Gastroesophageal sphincter (tissue), 4 donors: ENCODE results near the gene TIGD2. TPM values are rescaled to one million over a fixed set of nuclear protein-coding genes. Genes with fewer than 3 reads are reported as not detected.

Source experiments
- ATAC-seq: fragments of 150-250 bp; one replicate; pipeline ENCODE4 v1.9.1; 2016; ENCODE audit warnings: mild to moderate bottlenecking, moderate library complexity
- H3K27ac ChIP-seq, 4 donors: fragments of 200-600 bp; sonication (generic) in 3 of 4; 1 replicate in 3 of 4; 2 replicates in 1 of 4; pipeline ENCODE4 v1.5.1; 2016 to 2019
- H3K27me3 ChIP-seq: fragments of 200-600 bp; sonication (generic); one replicate; pipeline ENCODE4 v1.5.1; 2019
- H3K36me3 ChIP-seq, 2 donors: fragments of 200-600 bp; sonication (generic); one replicate each; pipeline ENCODE4 v1.5.1; 2019; ENCODE audit warnings: control low read depth in 1 of 2
- H3K4me1 ChIP-seq, 3 donors: fragments of 200-600 bp; sonication (generic); 1 replicate in 2 of 3; 2 replicates in 1 of 3; pipeline ENCODE4 v1.5.1; 2016 to 2019; ENCODE audit warnings: control low read depth in 2 of 3
- H3K4me3 ChIP-seq, 2 donors: fragments of 200-600 bp; sonication (generic); one replicate each; pipeline ENCODE4 v1.5.1; 2019; ENCODE audit warnings: mild to moderate bottlenecking in 1 of 2, moderate library complexity in 1 of 2
- H3K9me3 ChIP-seq, 3 donors: fragments of 200-600 bp; sonication (generic); one replicate each; pipeline ENCODE4 v1.5.1; 2017 to 2019; ENCODE audit warnings: control low read depth in 2 of 3
- EP300 ChIP-seq: sonication (generic); formaldehyde crosslinking; IDR thresholded peaks from one replicate; pipeline ENCODE4 v1.6.1; 2017; ENCODE audit warnings: antibody characterized with exemption, mild to moderate bottlenecking
- POLR2A ChIP-seq, 2 donors: fragments of 450-650 bp; IDR thresholded peaks; one replicate each; pipeline ENCODE4 v1.6.1; 2017; ENCODE audit warnings: antibody characterized with exemption in 2 of 2, mild to moderate bottlenecking in 2 of 2, moderate library complexity in 1 of 2
- POLR2AphosphoS5 ChIP-seq: sonication (generic); formaldehyde crosslinking; IDR thresholded peaks from one replicate; pipeline ENCODE4 v1.6.1; 2017; ENCODE audit warnings: antibody characterized with exemption
- WGBS, 2 donors: methylation state at CpG; one replicate each; pipeline ENCODE4 v1.1.5; 2018; ENCODE audit warnings: low coverage in 1 of 2; 5-methylcytosine and 5-hydroxymethylcytosine counted together
- total RNA-seq, 4 donors: library from RNA; depleted of rRNA; stranded (reverse); fragments of >200 nt; gene quantifications; one replicate each; pipeline ENCODE4 v1.1.0, GENCODE V29; 2016
- TF ChIP-seq, protein P1 (sequence below), 4 experiments: fragments of 200-600 bp in 2 of 4; fragments of 450-650 bp in 2 of 4; sonication (generic) in 1 of 4; IDR thresholded peaks; one replicate each; pipeline ENCODE4 v1.5.1; 2017 to 2019; ENCODE audit warnings: antibody characterized with exemption in 4 of 4, mild to moderate bottlenecking in 2 of 4, moderate library complexity in 2 of 4

The TIGD2 gene
- total RNA-seq, 4 donors from 2014 or later = 1.2 to 4.5 (median 2.9) TPM

DNA sequence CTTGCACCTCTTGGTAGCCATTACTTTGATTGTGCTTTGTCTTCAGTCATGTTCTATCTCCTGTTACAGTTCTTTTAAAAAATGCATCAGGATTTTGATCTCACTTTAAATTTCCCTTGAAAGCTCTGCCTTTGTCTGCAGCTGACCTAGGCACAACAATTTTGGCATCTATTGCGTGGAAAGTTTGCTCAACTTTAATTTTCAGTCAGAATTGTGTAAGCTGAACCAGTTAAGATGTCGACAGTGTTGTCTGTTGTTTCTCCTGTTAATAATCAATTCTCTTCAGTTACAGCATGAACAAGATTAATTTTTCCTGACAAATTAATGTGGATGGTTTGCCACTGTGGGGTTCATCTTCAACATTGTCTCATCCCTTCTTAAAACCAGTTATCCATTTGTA, 34.9 kb downstream of the TIGD2 start:
- Histone ChIP-seq H3K27ac (no peak overlapping the region), H3K4me1 (no peaks in the 10 kb centered on the region), H3K4me3 (no peak overlapping the region), H3K36me3 (no peaks in the 10 kb centered on the region), H3K27me3 (no peaks in the 10 kb centered on the region), H3K9me3 (no peaks in the 10 kb centered on the region)
- no peak for ATAC-seq
- WGBS, 2 donors = 89% methylated on average over 2 of the region's 2 CpGs
- TF ChIP-seq EP300 = no peak
- no peak for TF ChIP-seq POLR2A (IDR thresholded peaks at IDR 0.05)
- TF ChIP-seq, protein P1, sequence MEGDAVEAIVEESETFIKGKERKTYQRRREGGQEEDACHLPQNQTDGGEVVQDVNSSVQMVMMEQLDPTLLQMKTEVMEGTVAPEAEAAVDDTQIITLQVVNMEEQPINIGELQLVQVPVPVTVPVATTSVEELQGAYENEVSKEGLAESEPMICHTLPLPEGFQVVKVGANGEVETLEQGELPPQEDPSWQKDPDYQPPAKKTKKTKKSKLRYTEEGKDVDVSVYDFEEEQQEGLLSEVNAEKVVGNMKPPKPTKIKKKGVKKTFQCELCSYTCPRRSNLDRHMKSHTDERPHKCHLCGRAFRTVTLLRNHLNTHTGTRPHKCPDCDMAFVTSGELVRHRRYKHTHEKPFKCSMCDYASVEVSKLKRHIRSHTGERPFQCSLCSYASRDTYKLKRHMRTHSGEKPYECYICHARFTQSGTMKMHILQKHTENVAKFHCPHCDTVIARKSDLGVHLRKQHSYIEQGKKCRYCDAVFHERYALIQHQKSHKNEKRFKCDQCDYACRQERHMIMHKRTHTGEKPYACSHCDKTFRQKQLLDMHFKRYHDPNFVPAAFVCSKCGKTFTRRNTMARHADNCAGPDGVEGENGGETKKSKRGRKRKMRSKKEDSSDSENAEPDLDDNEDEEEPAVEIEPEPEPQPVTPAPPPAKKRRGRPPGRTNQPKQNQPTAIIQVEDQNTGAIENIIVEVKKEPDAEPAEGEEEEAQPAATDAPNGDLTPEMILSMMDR (IDR thresholded peaks at IDR 0.05) = no peak
- no peak for TF ChIP-seq POLR2AphosphoS5

DNA sequence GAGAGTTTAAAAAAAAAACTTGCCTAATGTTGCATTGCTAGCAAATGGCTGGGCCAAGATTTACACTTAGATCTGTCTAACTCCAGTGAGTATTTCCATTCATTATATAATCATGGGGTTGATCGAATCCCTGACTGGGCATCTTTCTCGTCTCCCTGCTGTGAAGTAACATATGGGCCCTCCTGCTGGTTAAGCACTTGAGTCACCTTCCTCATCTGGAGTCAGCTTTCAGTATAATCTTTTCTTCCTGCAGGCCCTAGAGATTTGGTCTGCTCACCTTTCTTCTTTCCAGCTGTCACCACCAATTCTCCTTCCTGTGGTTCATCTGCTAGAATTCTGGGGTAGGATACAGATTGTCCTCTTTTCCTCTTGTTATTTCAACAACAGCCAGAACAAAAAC, 41.6 kb downstream of the TIGD2 start:
- Histone ChIP-seq H3K4me3 (no peak overlapping the region), H3K4me1 (no peaks in the 10 kb centered on the region), H3K27ac (no peak overlapping the region), H3K9me3 (no peaks in the 10 kb centered on the region), H3K36me3 (no peaks in the 10 kb centered on the region), H3K27me3 (no peaks in the 10 kb centered on the region)
- TF ChIP-seq, protein P1 (IDR thresholded peaks at IDR 0.05) = no peak
- TF ChIP-seq POLR2AphosphoS5 (no peak), EP300 (no peak), POLR2A (IDR thresholded peaks at IDR 0.05) (no peak)
- ATAC-seq = no peak
- WGBS, 2 donors = 52 to 68% methylated on average over 2 of the region's 2 CpGs

DNA sequence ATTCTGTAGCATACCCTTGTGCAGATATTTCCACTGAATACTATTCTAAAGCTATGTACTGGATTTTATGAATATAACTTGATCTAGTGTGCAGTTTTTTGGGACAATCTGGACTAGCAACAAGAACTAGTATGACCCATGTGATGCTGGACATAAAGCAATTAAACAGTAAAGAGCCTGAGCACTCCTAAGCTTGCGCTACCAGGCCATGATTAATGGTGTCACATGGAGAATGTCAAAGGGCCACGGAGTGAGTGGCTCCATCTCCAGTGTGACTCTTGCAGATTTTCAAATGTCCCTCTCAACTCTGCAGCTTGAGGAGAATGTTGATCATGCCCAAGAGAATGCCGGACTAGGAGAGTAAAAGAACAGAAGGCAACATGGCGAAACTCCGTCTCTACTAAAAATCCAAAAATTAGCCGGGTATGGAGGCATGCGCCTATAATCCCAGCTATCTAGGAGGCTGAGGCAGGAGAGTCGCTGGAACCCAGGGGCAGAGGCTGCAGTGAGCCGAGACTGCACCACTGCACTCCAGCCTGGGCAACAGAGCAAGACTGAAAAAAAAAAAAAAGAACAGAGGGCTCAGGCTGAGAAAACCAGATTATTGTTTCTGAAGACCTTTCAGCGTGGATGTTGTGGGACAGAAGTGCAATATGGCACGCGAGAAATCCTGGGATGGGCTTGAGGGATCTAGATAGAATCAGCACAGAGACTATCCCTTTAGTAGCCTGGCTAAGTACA, 45.0 kb downstream of the TIGD2 start:
- no peaks in the 10 kb centered on the region for H3K27me3 ChIP-seq
- H3K4me1 ChIP-seq = no peaks in the 10 kb centered on the region
- no peaks in the 10 kb centered on the region for H3K9me3 ChIP-seq
- WGBS, 2 donors = 80 to 100% methylated on average over 4 to 10 of the region's 12 CpGs
- no peak overlapping the region for H3K4me3 ChIP-seq
- TF ChIP-seq POLR2AphosphoS5 (no peak), EP300 (no peak), POLR2A (IDR thresholded peaks at IDR 0.05) (no peak)
- TF ChIP-seq, protein P1 (IDR thresholded peaks at IDR 0.05) = no peak
- no peak overlapping the region for H3K27ac ChIP-seq
- H3K36me3 ChIP-seq = no peaks in the 10 kb centered on the region
- ATAC-seq = no peak

DNA sequence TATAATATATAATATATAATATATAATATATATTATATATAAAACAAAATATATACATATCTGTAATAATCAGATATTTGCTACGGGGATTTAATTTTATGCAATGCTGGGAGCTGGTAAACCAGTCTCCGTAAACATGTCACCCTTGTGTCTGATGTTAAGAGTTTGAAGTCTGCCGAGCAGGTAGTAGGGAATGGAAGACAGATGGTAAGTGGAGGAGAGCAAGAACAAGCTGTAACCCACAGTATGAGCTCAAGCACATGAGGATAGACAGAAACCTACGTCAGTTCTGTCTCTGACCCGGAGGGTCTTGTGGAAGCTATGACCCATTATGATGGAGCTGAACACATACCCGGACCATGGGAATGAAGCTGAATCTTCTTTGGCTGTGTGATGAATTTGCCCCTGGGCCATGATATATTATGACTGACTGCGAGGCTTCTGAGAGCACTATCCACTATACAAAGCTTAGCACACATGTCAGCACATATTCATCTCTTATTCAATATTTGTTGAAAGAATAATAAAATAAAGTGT, 46.2 kb downstream of the TIGD2 start:
- no peak for ATAC-seq
- WGBS, 2 donors = 76 to 83% methylated on average over 7 of the region's 7 CpGs
- Histone ChIP-seq H3K36me3 (no peaks in the 10 kb centered on the region), H3K9me3 (no peaks in the 10 kb centered on the region), H3K27ac (no peak overlapping the region), H3K27me3 (no peaks in the 10 kb centered on the region), H3K4me3 (no peak overlapping the region), H3K4me1 (no peaks in the 10 kb centered on the region)
- TF ChIP-seq POLR2AphosphoS5 = no peak
- TF ChIP-seq EP300 = no peak
- TF ChIP-seq, protein P1 (IDR thresholded peaks at IDR 0.05) = no peak
- no peak for TF ChIP-seq POLR2A (IDR thresholded peaks at IDR 0.05)
